NCI-H128 (cell line): ENCODE data around the gene RAB39B.
A peak's percentile ranks its signal among the peaks of the same experiment; 100 is the strongest.
"Not testable (repeated sequence)": the region's sequence is repeated elsewhere in the genome, so short reads cannot be mapped to it uniquely, and the experiment has no call there.

Source experiments
- DNase-seq: peaks from one replicate; lab custom pipeline; 2025; ENCODE audit not compliant: unreplicated experiment; lab: John Stamatoyannopoulos, UW

The RAB39B gene

GRCh38 chrX:155263854-155264628 lies at the start of gene RAB39B:
TSS of gene RAB39B (minus strand) at chrX:155264491. CDS start at chrX:155264288, 203 bp downstream.
- DNase-seq: peak; percentile 26

- DNase-seq: no peak
Observed at GRCh38 chrX:155313766-155314165, 49.5 kb upstream of the RAB39B start.

GRCh38 chrX:155293771-155294170 lies 29.5 kb upstream of the RAB39B start:
- no peak for DNase-seq

GRCh38 chrX:155279873-155280272 lies 15.6 kb upstream of the RAB39B start:
- DNase-seq: no peak

- no peak for DNase-seq
Observed at GRCh38 chrX:155270969-155271368, 6.7 kb upstream of the RAB39B start.

GRCh38 chrX:155267995-155268394 lies 3.7 kb upstream of the RAB39B start:
- not testable (repeated sequence) for DNase-seq

- DNase-seq: no peak
Observed at GRCh38 chrX:155266439-155266838, 2.1 kb upstream of the RAB39B start.

GRCh38 chrX:155262970-155263754 lies 1.1 kb downstream of the RAB39B start:
- no peak for DNase-seq

- DNase-seq: no peak
Observed at GRCh38 chrX:155259752-155260151, 4.5 kb downstream of the RAB39B start.

- no peak for DNase-seq
Observed at GRCh38 chrX:155251391-155251790, 12.9 kb downstream of the RAB39B start.

- no peak for DNase-seq
Observed at GRCh38 chrX:155247497-155247896, 16.8 kb downstream of the RAB39B start.

GRCh38 chrX:155246748-155247147 lies 17.5 kb downstream of the RAB39B start:
- DNase-seq: no peak

- DNase-seq: no peak
Observed at GRCh38 chrX:155242300-155242699, 22.0 kb downstream of the RAB39B start.

- DNase-seq: no peak
Observed at GRCh38 chrX:155237719-155238118, 26.6 kb downstream of the RAB39B start.

- no peak for DNase-seq
Observed at GRCh38 chrX:155235891-155236290, 28.4 kb downstream of the RAB39B start.

GRCh38 chrX:155231163-155231562 lies 33.1 kb downstream of the RAB39B start:
- DNase-seq: no peak

- no peak for DNase-seq
Observed at GRCh38 chrX:155225774-155226173, 38.5 kb downstream of the RAB39B start.

- DNase-seq: not testable (repeated sequence)
Observed at GRCh38 chrX:155223746-155224145, 40.5 kb downstream of the RAB39B start.

GRCh38 chrX:155221351-155221750 lies 42.9 kb downstream of the RAB39B start:
- DNase-seq: no peak

GRCh38 chrX:155218777-155219176 lies 45.5 kb downstream of the RAB39B start:
- DNase-seq: no peak

- DNase-seq: peak; percentile 1
Observed at GRCh38 chrX:155216940-155217440, 47.3 kb downstream of the RAB39B start.
